GM20000 (cell line): Measurements from ENCODE around the gene NPDC1.
"Not testable (repeated sequence)": the region's sequence is repeated elsewhere in the genome, so short reads cannot be mapped to it uniquely, and the experiment has no call there.

Experiments used
- DNase-seq: peaks from one replicate; pipeline ENCODE4 v3.0.0; 2012; ENCODE audit warnings: low spot score
- CTCF ChIP-seq: IDR thresholded peaks from 2 replicates; pipeline ENCODE4 v1.5.1; 2012; ENCODE audit warnings: mild to moderate bottlenecking, control low read depth; ENCODE audit errors: extremely low read depth, missing control alignments

Gene NPDC1

GRCh38 chr9:137067860-137068538 is 22.0 kb upstream of the NPDC1 start:
- TF ChIP-seq CTCF: peak; percentile 69
- peak; percentile 94 for DNase-seq

GRCh38 chr9:137066096-137066861 is 20.3 kb upstream of the NPDC1 start:
- TF ChIP-seq CTCF: no peak
- DNase-seq: no peak

- no peak for DNase-seq
These were observed 19.5 kb upstream of the NPDC1 start for GRCh38 chr9:137065336-137065967.

GRCh38 chr9:137064880-137065164 is 18.8 kb upstream of the NPDC1 start:
- TF ChIP-seq CTCF: no peak
- no peak for DNase-seq

More at GRCh38 chr9:137065336-137065967, 19.5 kb upstream of the NPDC1 start:
- TF ChIP-seq CTCF: no peak

- peak; percentile 95 for TF ChIP-seq CTCF
These were observed 18.3 kb upstream of the NPDC1 start for GRCh38 chr9:137064027-137064879.

GRCh38 chr9:137063311-137064026 is 17.5 kb upstream of the NPDC1 start:
- no peak for DNase-seq
- no peak for TF ChIP-seq CTCF

More at GRCh38 chr9:137064027-137064879, 18.3 kb upstream of the NPDC1 start:
- DNase-seq: peak; percentile 81

- DNase-seq: not testable (repeated sequence)
These were observed 16.8 kb upstream of the NPDC1 start for GRCh38 chr9:137062798-137063197.
